Neural cell (in vitro differentiated cells): ENCODE measurements around the gene CNOT3. TPM values are rescaled to one million over a fixed set of nuclear protein-coding genes. Genes with fewer than 3 reads are reported as not detected.

Experiments used
- H2AFZ ChIP-seq: fragments of 200-600, 300-800 bp; sonication (generic), shearing (Covaris generic); 2 replicates; pipeline ENCODE4 v1.6.0; 2014; ENCODE audit warnings: low read depth, mild to moderate bottlenecking, antibody characterized with exemption, low read length, moderate library complexity
- H3F3A ChIP-seq: fragments of 200-600 bp; shearing (Covaris generic); 2 replicates; pipeline ENCODE4 v1.6.1; 2016; ENCODE audit warnings: mild to moderate bottlenecking, moderate library complexity, mixed read lengths, antibody characterized with exemption, low read length; ENCODE audit not compliant: insufficient read depth, poor library complexity, severe bottlenecking
- H3K27ac ChIP-seq: fragments of 200-600, 300-800 bp; sonication (generic), shearing (Covaris generic); 2 replicates; pipeline ENCODE4 v1.5.1; 2014; ENCODE audit warnings: mild to moderate bottlenecking, low read length, moderate library complexity
- H3K27me3 ChIP-seq: fragments of 300-800, 200-600 bp; sonication (generic), shearing (Covaris generic); 2 replicates; pipeline ENCODE4 v1.6.0; 2014; ENCODE audit warnings: mild to moderate bottlenecking, low read depth, low read length, moderate library complexity; ENCODE audit not compliant: insufficient read depth
- H3K36me3 ChIP-seq: fragments of 300-800, 200-600 bp; sonication (generic), shearing (Covaris generic); 2 replicates; pipeline ENCODE4 v1.5.1; 2014; ENCODE audit warnings: mild to moderate bottlenecking, antibody characterized with exemption, low read length, moderate library complexity; ENCODE audit not compliant: insufficient read depth
- H3K4me2 ChIP-seq: fragments of 300-800, 200-600 bp; sonication (generic), shearing (Covaris generic); 2 replicates; pipeline ENCODE4 v1.6.0; 2014; ENCODE audit warnings: mild to moderate bottlenecking, low read length
- H3K4me3 ChIP-seq: fragments of 300-800, 200-600 bp; sonication (generic), shearing (Covaris generic); 2 replicates; pipeline ENCODE4 v1.5.1; 2014; ENCODE audit warnings: mild to moderate bottlenecking, low read length, moderate library complexity
- H3K79me2 ChIP-seq: fragments of 200-600 bp; shearing (Covaris generic); replicated peaks from 2 replicates; pipeline ENCODE4 v1.6.0; 2014; ENCODE audit warnings: mild to moderate bottlenecking, low read length, moderate library complexity; ENCODE audit not compliant: insufficient read depth
- H3K9ac ChIP-seq: fragments of 300-800, 200-600 bp; sonication (generic), shearing (Covaris generic); 2 replicates; pipeline ENCODE4 v1.6.1; 2016; ENCODE audit warnings: mild to moderate bottlenecking, low read length, mixed read lengths
- H3K9me2 ChIP-seq: fragments of 200-600 bp; shearing (Covaris generic); 2 replicates; pipeline ENCODE4 v1.6.1; 2016; ENCODE audit warnings: mild to moderate bottlenecking, low read length, mixed read lengths; ENCODE audit not compliant: insufficient read depth
- H3K9me3 ChIP-seq: fragments of 200-600, 300-800 bp; sonication (generic), shearing (Covaris generic); 2 replicates; pipeline ENCODE4 v1.6.1; 2016; ENCODE audit warnings: mild to moderate bottlenecking, mixed run types, low read length, moderate library complexity, mixed read lengths
- H4K20me1 ChIP-seq: fragments of 200-600 bp; shearing (Covaris generic); 2 replicates; pipeline ENCODE4 v1.6.1; 2016; ENCODE audit warnings: mild to moderate bottlenecking, mixed run types; ENCODE audit not compliant: insufficient read depth
- CTCF ChIP-seq: fragments of 450-650 bp; IDR thresholded peaks from 2 replicates; pipeline ENCODE4 v1.5.1; 2014; ENCODE audit warnings: antibody characterized with exemption, mild to moderate bottlenecking, moderate library complexity; ENCODE audit not compliant: poor library complexity, severe bottlenecking
- EP300 ChIP-seq: fragments of 450-650 bp; conservative IDR thresholded peaks from 2 replicates; pipeline ENCODE4 v1.6.1; 2014; ENCODE audit warnings: antibody characterized with exemption, mild to moderate bottlenecking, moderate library complexity; ENCODE audit not compliant: poor library complexity, severe bottlenecking
- EZH2 ChIP-seq: fragments of 200-600, 300-800 bp; shearing (Covaris generic), sonication (generic); IDR thresholded peaks from 2 replicates; pipeline ENCODE4 v1.6.1; 2014; ENCODE audit warnings: antibody characterized with exemption, low read length, borderline replicate concordance, mild to moderate bottlenecking; ENCODE audit not compliant: insufficient read depth, poor library complexity, severe bottlenecking
- MXI1 ChIP-seq: fragments of 450-650 bp; conservative IDR thresholded peaks from 2 replicates; pipeline ENCODE4 v1.6.1; 2014; ENCODE audit warnings: antibody characterized with exemption, mild to moderate bottlenecking; ENCODE audit not compliant: poor library complexity, severe bottlenecking
- POLR2AphosphoS5 ChIP-seq: IDR thresholded peaks from 2 replicates; pipeline ENCODE4 v1.6.1; 2012
- RAD21 ChIP-seq: fragments of 450-650 bp; conservative IDR thresholded peaks from 2 replicates; pipeline ENCODE4 v1.6.1; 2014; ENCODE audit warnings: antibody characterized with exemption, mild to moderate bottlenecking, moderate library complexity
- REST ChIP-seq: IDR thresholded peaks from 2 replicates; pipeline ENCODE4 v1.6.1; 2012; ENCODE audit warnings: borderline replicate concordance
- SMC3 ChIP-seq: fragments of 450-650 bp; conservative IDR thresholded peaks from 2 replicates; pipeline ENCODE4 v1.6.1; 2014; ENCODE audit warnings: antibody characterized with exemption, mild to moderate bottlenecking, moderate library complexity; ENCODE audit not compliant: poor library complexity
- TAF1 ChIP-seq: IDR thresholded peaks from 2 replicates; pipeline ENCODE4 v1.6.1; 2012; ENCODE audit warnings: low read depth
- polyA plus RNA-seq: library from polyadenylated mRNA; depleted of rRNA; stranded (reverse); fragments of >200 nt; gene quantifications from 2 replicates; pipeline ENCODE4 v1.2.3, GENCODE V29; 2014

Gene CNOT3
- polyA plus RNA-seq, 1 donor from 2014 or later = 7.6 TPM

- Histone ChIP-seq H3K9me3 (no peaks in the 10 kb centered on the region), H3K9me2 (no peaks in the 10 kb centered on the region), H3K36me3 (no peaks in the 10 kb centered on the region), H2AFZ (no peak overlapping the region), H3K4me2 (peak overlapping the region; percentile 70), H4K20me1 (no peaks in the 10 kb centered on the region), H3F3A (no peaks in the 10 kb centered on the region), H3K27ac (peak overlapping the region; percentile 87), H3K27me3 (no peaks in the 10 kb centered on the region), H3K4me3 (peak overlapping the region; percentile 99), H3K9ac (peak overlapping the region; percentile 89), H3K79me2 (peaks cover 18% of the 10 kb centered on the region)
- TF ChIP-seq EZH2 = no peak
- TF ChIP-seq EP300 = no peak
Observed at GRCh38 chr19:54188215-54188871, 50.8 kb downstream of the CNOT3 start.

GRCh38 chr19:54189145-54189734 is 51.7 kb downstream of the CNOT3 start, which contains the start of gene MBOAT7:
TSS of gene MBOAT7 (minus strand) at chr19:54189580. CDS start at chr19:54188508, 1,072 bp downstream.
- Histone ChIP-seq H2AFZ (peak within 1 kb of the TSS; percentile 95), H3K27me3 (no peaks in the 10 kb centered on the region), H4K20me1 (no peaks in the 10 kb centered on the region), H3K9me2 (no peaks in the 10 kb centered on the region), H3K4me3 (peak within 1 kb of the TSS; percentile 99), H3K4me2 (peak within 1 kb of the TSS; percentile 70), H3K27ac (peak within 1 kb of the TSS; percentile 95), H3K36me3 (no peaks in the 10 kb centered on the region), H3K9ac (peak within 1 kb of the TSS; percentile 92), H3K9me3 (no peaks in the 10 kb centered on the region), H3K79me2 (peaks cover 18% of the 10 kb centered on the region), H3F3A (no peaks in the 10 kb centered on the region)
- TF ChIP-seq EZH2 (no peak), TAF1 (peak; percentile 53), REST (peak; percentile 58), RAD21 (peak; percentile 64), POLR2AphosphoS5 (peak; percentile 79), EP300 (peak; percentile 64), SMC3 (peak; percentile 71), CTCF (peak; percentile 77), MXI1 (peak; percentile 90)
